ENCODE results near the gene GRK5. TPM values are rescaled to one million over a fixed set of nuclear protein-coding genes. Genes with fewer than 3 reads are reported as not detected.

GRK5 gene
- total RNA-seq, 2 donors from 2014 or later = 3.4 to 4.9 TPM

DNA sequence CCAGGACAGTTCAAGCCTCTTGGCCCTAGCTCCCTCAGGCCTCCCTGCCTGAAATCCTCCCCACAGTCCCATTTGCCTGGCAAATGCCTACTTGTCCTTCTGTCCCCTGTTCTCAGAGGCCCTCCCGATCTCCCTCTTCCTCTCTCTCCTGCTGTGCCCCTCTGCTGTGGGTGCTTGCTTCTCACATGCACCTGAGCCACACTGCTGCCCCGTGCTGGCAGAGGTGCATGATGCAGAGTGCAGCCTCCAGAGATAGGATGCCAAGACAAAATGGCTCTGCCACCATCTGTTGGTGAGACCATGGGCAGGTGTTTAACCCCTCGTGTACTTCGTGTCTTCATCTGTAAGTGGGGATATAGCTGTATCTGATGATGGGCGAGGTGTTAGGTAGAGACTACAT lies 176.8 kb downstream of the GRK5 start:
- TF ChIP-seq CTCF (IDR thresholded peaks at IDR 0.05) (no peak), POLR2A (IDR thresholded peaks at IDR 0.05) (no peak)

DNA sequence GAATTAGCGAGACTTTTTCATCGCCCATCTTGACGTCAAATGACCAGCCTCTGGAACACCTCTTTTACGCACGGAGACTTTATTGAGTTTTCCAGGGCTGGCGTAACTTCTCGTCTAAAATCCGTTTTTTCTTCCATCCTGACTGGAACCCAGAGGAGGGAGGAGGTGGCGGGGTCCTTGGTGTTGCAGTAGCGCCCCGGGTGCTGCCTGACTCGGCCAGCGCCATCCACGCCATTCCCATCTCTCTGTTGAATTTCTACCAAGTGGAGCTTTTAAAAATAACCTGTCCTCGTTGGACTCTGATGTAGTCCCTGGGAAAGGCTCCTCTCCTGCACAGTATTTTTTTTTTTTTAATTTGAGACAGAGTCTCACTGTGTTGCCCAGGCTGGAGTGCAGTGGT lies 179.3 kb downstream of the GRK5 start:
- no peaks in the 10 kb centered on the region for H3K36me3 ChIP-seq (replicated peaks in 1 of 2; ENCODE audit: insufficient read depth in 1 of 2, low read depth in 2 of 2)
- no peaks in the 10 kb centered on the region for H3K27me3 ChIP-seq
- H3K27ac ChIP-seq = no peak overlapping the region
- no peak for DNase-seq
- H3K9me3 ChIP-seq = no peaks in the 10 kb centered on the region
- no peak for TF ChIP-seq CTCF (IDR thresholded peaks at IDR 0.05)
- no peak for TF ChIP-seq POLR2A (IDR thresholded peaks at IDR 0.05)
- 94 to 96% methylated on average over 15 of the region's 15 CpGs for WGBS, 2 donors
- H3K4me1 ChIP-seq = no peaks in the 10 kb centered on the region
- no peak overlapping the region for H3K4me3 ChIP-seq
- no peak for ATAC-seq
- intact Hi-C loops (cut with DNase I) = no loop called here

More for the DNA sequence above, 176.8 kb downstream of the GRK5 start:
- no peaks in the 10 kb centered on the region for H3K4me1 ChIP-seq
- 79 to 82% methylated on average over 5 of the region's 5 CpGs for WGBS, 2 donors
- H3K27ac ChIP-seq = no peak overlapping the region
- H3K36me3 ChIP-seq (replicated peaks in 1 of 2; ENCODE audit: insufficient read depth in 1 of 2, low read depth in 2 of 2) = no peaks in the 10 kb centered on the region
- no peaks in the 10 kb centered on the region for H3K27me3 ChIP-seq
- no peak for DNase-seq
- H3K9me3 ChIP-seq = no peaks in the 10 kb centered on the region
- H3K4me3 ChIP-seq = no peak overlapping the region
- intact Hi-C loops (cut with DNase I) = no loop called here
- no peak for ATAC-seq

- Histone ChIP-seq H3K27me3 (no peaks in the 10 kb centered on the region), H3K4me1 (no peaks in the 10 kb centered on the region), H3K36me3 (replicated peaks in 1 of 2; ENCODE audit: insufficient read depth in 1 of 2, low read depth in 2 of 2) (no peaks in the 10 kb centered on the region), H3K4me3 (no peak overlapping the region), H3K9me3 (no peaks in the 10 kb centered on the region), H3K27ac (no peak overlapping the region)
- ATAC-seq = no peak
- intact Hi-C loops (cut with DNase I) = no loop called here
- TF ChIP-seq POLR2A (IDR thresholded peaks at IDR 0.05) = no peak
- TF ChIP-seq CTCF (IDR thresholded peaks at IDR 0.05) = no peak
- WGBS, 2 donors = 95 to 100% methylated on average over 1 of the region's 1 CpG
- no peak for DNase-seq
Observed at GRCh38 chr10:119388849-119389345, 181.5 kb downstream of the GRK5 start.

- ATAC-seq (no peak), DNase-seq (no peak)
- H3K27me3 ChIP-seq = no peaks in the 10 kb centered on the region
- intact Hi-C loops (cut with DNase I) = no loop called here
- no peaks in the 10 kb centered on the region for H3K4me1 ChIP-seq
- no peaks in the 10 kb centered on the region for H3K9me3 ChIP-seq
- no peaks in the 10 kb centered on the region for H3K36me3 ChIP-seq (replicated peaks in 1 of 2; ENCODE audit: insufficient read depth in 1 of 2, low read depth in 2 of 2)
- WGBS, 2 donors = 74 to 90% methylated on average over 13 to 18 of the region's 18 CpGs
- TF ChIP-seq CTCF (IDR thresholded peaks at IDR 0.05) (no peak), POLR2A (IDR thresholded peaks at IDR 0.05) (no peak)
- H3K4me3 ChIP-seq = no peak overlapping the region
- H3K27ac ChIP-seq = no peak overlapping the region
Observed at GRCh38 chr10:119391440-119392251, 184.3 kb downstream of the GRK5 start.

- WGBS, 2 donors = 65 to 80% methylated on average over 12 to 13 of the region's 13 CpGs
- no peak for ATAC-seq
Observed at GRCh38 chr10:119393019-119393418, 185.6 kb downstream of the GRK5 start.

More at GRCh38 chr10:119393019-119393418, 185.6 kb downstream of the GRK5 start:
- H3K36me3 ChIP-seq (replicated peaks in 1 of 2; ENCODE audit: insufficient read depth in 1 of 2, low read depth in 2 of 2) = no peaks in the 10 kb centered on the region
- no peak overlapping the region for H3K27ac ChIP-seq
- intact Hi-C loops (cut with DNase I) = no loop called here
- TF ChIP-seq CTCF (IDR thresholded peaks at IDR 0.05) = no peak
- no peak for TF ChIP-seq POLR2A (IDR thresholded peaks at IDR 0.05)
- H3K4me3 ChIP-seq = no peak overlapping the region
- no peaks in the 10 kb centered on the region for H3K9me3 ChIP-seq
- H3K4me1 ChIP-seq = no peaks in the 10 kb centered on the region
- no peak for DNase-seq
- no peaks in the 10 kb centered on the region for H3K27me3 ChIP-seq
